ENCODE data around the gene YWHAQ.
"Not testable (repeated sequence)": the region's sequence is repeated elsewhere in the genome, so short reads cannot be mapped to it uniquely, and the experiment has no call there.

YWHAQ gene

GRCh38 chr2:9552219-9553178 lies 78.3 kb downstream of the YWHAQ start:
- peak; percentile 78 for DNase-seq

GRCh38 chr2:9550859-9551391 lies 79.9 kb downstream of the YWHAQ start:
- DNase-seq: not testable (repeated sequence)

- no peak for DNase-seq
Observed at GRCh38 chr2:9549420-9549819, 81.4 kb downstream of the YWHAQ start.

GRCh38 chr2:9548506-9548905 lies 82.3 kb downstream of the YWHAQ start:
- peak; percentile 37 for DNase-seq

GRCh38 chr2:9547262-9547991 lies 83.4 kb downstream of the YWHAQ start:
- peak; percentile 80 for DNase-seq

GRCh38 chr2:9545502-9545901 lies 85.3 kb downstream of the YWHAQ start:
- DNase-seq: no peak

GRCh38 chr2:9543557-9543956 lies 87.2 kb downstream of the YWHAQ start:
- no peak for DNase-seq

- no peak for DNase-seq
Observed at GRCh38 chr2:9539531-9539930, 91.3 kb downstream of the YWHAQ start.

GRCh38 chr2:9538000-9538507 lies 92.7 kb downstream of the YWHAQ start:
- peak; percentile 51 for DNase-seq

GRCh38 chr2:9536504-9536903 lies 94.3 kb downstream of the YWHAQ start:
- DNase-seq: no peak

GRCh38 chr2:9535177-9535576 lies 95.6 kb downstream of the YWHAQ start:
- no peak for DNase-seq

All from fibroblast of skin of scalp (primary cell).